ENCODE results near the gene ZNF718. TPM values are rescaled to one million over a fixed set of nuclear protein-coding genes. Genes with fewer than 3 reads are reported as not detected.
"Not testable (repeated sequence)": the region's sequence is repeated elsewhere in the genome, so short reads cannot be mapped to it uniquely, and the experiment has no call there.

The ZNF718 gene
- total RNA-seq, 1 experiment from 2014 or later: 3.2 TPM

DNA sequence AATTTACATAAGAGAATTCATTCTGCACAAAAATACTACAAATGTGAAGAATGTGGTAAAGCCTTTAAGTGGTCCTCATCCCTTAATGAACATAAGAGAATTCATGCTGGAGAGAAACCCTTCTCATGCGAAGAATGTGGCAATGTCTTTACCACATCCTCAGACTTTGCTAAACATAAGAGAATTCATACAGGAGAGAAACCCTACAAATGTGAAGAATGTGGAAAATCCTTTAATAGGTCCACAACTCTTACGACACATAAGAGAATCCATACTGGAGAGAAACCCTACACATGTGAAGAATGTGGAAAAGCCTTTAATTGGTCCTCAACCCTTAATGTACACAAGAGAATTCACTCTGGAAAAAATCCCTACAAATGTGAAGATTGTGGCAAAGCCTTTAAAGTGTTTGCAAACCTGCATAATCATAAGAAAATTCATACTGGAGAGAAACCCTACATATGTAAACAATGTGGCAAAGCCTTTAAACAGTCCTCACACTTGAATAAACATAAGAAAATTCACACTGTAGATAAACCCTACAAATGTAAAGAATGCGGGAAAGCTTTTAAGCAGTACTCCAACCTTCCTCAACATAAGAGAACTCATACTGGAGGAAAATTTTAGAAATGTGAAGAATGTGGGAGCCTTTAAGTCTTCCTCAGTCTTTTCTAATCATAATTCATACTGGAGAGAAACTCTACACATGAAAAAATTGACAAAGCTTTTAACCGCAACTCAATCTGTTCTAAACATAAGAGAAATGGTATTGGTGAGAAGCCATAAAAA is 37.4 kb downstream of the ZNF718 start:
- TF ChIP-seq EZH2phosphoT487 (IDR thresholded peaks at IDR 0.05; ENCODE audit: borderline replicate concordance, low read length): no peak
- TF ChIP-seq EZH2 (IDR thresholded peaks at IDR 0.05; ENCODE audit: low read length, unreplicated experiment): no peak
- TF ChIP-seq, protein P1, sequence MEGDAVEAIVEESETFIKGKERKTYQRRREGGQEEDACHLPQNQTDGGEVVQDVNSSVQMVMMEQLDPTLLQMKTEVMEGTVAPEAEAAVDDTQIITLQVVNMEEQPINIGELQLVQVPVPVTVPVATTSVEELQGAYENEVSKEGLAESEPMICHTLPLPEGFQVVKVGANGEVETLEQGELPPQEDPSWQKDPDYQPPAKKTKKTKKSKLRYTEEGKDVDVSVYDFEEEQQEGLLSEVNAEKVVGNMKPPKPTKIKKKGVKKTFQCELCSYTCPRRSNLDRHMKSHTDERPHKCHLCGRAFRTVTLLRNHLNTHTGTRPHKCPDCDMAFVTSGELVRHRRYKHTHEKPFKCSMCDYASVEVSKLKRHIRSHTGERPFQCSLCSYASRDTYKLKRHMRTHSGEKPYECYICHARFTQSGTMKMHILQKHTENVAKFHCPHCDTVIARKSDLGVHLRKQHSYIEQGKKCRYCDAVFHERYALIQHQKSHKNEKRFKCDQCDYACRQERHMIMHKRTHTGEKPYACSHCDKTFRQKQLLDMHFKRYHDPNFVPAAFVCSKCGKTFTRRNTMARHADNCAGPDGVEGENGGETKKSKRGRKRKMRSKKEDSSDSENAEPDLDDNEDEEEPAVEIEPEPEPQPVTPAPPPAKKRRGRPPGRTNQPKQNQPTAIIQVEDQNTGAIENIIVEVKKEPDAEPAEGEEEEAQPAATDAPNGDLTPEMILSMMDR (conservative IDR thresholded peaks at IDR 0.05; ENCODE audit: low read depth, low read length): no peak
- H3K4me3 ChIP-seq (ENCODE audit: low read length): no peak overlapping the region
- no peaks in the 10 kb centered on the region for H3F3A ChIP-seq (ENCODE audit: low read length, unreplicated experiment)
- H3K36me3 ChIP-seq (ENCODE audit: low read depth, low read length): peaks cover 34% of the 10 kb centered on the region
- CTCF ChIA-PET: no interaction called here
- H3K27ac ChIP-seq (ENCODE audit: low read length): no peak overlapping the region
- DNase-seq (no peak), ATAC-seq (no peak)
- POLR2A ChIA-PET (ENCODE audit: unreplicated experiment): no interaction called here
- H3K79me2 ChIP-seq (ENCODE audit: low read length): no peaks in the 10 kb centered on the region
- intact Hi-C loops (cut with micrococcal nuclease): no loop called here
- H3K4me1 ChIP-seq (ENCODE audit: insufficient read depth, low read length): no peaks in the 10 kb centered on the region
- H3K9me3 ChIP-seq (ENCODE audit: low read length): peaks cover 46% of the 10 kb centered on the region
- no peaks in the 10 kb centered on the region for H3K9me2 ChIP-seq (replicated peaks; ENCODE audit: low read length)
- BruUV-seq (replicated peaks): no TSS peak
- no peak overlapping the region for H3K4me2 ChIP-seq (ENCODE audit: low read length)
- H2AFZ ChIP-seq (ENCODE audit: low read length): no peak overlapping the region
- no peaks in the 10 kb centered on the region for H3K27me3 ChIP-seq (ENCODE audit: low read length)
- H3K9ac ChIP-seq (ENCODE audit: low read length): no peak overlapping the region
- no peaks in the 10 kb centered on the region for H4K20me1 ChIP-seq (ENCODE audit: low read length)

DNA sequence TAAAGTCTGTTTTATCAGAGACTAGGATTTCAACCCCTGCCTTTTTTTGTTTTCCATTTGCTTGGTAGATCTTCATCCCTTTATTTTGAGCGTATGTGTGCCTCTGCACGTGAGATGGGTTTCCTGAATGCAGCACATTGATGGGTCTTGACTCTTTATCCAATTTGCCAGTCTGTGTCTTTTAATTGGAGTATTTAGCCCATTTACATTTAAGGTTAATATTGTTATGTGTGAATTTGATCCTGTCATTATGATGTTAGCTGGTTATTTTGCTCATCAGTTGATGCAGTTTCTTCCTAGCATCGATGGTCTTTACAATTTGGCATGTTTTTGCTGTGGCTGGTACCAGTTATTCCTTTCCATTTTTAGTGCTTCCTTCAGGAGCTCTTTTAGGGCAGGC is 45.3 kb downstream of the ZNF718 start:
- not testable (repeated sequence) for H4K20me1 ChIP-seq (ENCODE audit: low read length)

DNA sequence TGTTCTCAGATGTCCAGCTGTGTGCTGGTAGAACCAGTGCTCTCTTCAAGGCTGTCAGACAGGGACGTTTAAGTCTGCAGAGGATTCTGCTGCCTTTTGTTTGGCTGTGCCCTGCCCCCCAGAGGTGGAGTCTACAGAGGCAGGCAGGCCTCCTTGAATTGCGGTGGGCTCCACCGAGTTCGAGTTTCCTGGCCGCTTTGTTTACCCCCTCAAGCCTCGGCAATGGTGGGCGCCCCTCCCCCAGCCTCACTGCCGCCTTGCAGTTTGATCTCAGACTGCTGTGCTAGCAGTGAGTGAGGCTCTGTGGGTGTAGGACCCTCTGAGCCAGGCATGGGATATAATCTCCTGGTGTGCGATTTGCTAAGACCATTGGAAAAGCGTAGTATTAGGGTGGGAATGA is 47.0 kb downstream of the ZNF718 start:
- ATAC-seq; H3K9ac ChIP-seq (ENCODE audit: low read length); CTCF ChIA-PET; H2AFZ ChIP-seq (ENCODE audit: low read length); intact Hi-C loops (cut with micrococcal nuclease); POLR2A ChIA-PET (ENCODE audit: unreplicated experiment); H3K79me2 ChIP-seq (ENCODE audit: low read length); H3K27ac ChIP-seq (ENCODE audit: low read length); H3K4me3 ChIP-seq (ENCODE audit: low read length); H3K4me2 ChIP-seq (ENCODE audit: low read length); H3K27me3 ChIP-seq (ENCODE audit: low read length); H3K36me3 ChIP-seq (ENCODE audit: low read depth, low read length); DNase-seq; H3K9me2 ChIP-seq (replicated peaks; ENCODE audit: low read length); H3K9me3 ChIP-seq (ENCODE audit: low read length); BruUV-seq (replicated peaks); H3F3A ChIP-seq (ENCODE audit: low read length, unreplicated experiment); H3K4me1 ChIP-seq (ENCODE audit: insufficient read depth, low read length); H4K20me1 ChIP-seq (ENCODE audit: low read length): not testable (repeated sequence)

More for the DNA sequence above, 45.3 kb downstream of the ZNF718 start:
- BruUV-seq (replicated peaks); H3K4me1 ChIP-seq (ENCODE audit: insufficient read depth, low read length); POLR2A ChIA-PET (ENCODE audit: unreplicated experiment); H3K9me2 ChIP-seq (replicated peaks; ENCODE audit: low read length); H3K27me3 ChIP-seq (ENCODE audit: low read length); H2AFZ ChIP-seq (ENCODE audit: low read length); H3K36me3 ChIP-seq (ENCODE audit: low read depth, low read length); DNase-seq; H3K27ac ChIP-seq (ENCODE audit: low read length); H3K4me3 ChIP-seq (ENCODE audit: low read length); H3K79me2 ChIP-seq (ENCODE audit: low read length); H3K9ac ChIP-seq (ENCODE audit: low read length); ATAC-seq; H3F3A ChIP-seq (ENCODE audit: low read length, unreplicated experiment); H3K4me2 ChIP-seq (ENCODE audit: low read length); intact Hi-C loops (cut with micrococcal nuclease); CTCF ChIA-PET: not testable (repeated sequence)
- peaks cover 13% of the 10 kb centered on the region; the same call in 1 of the 2 replicates for H3K9me3 ChIP-seq (ENCODE audit: low read length)

Measured in PC-3 (cell line).